Neuronal stem cell (in vitro differentiated cells): ENCODE measurements around the gene ACOXL.

ENCODE experiments used
- DNase-seq: peaks from one replicate; pipeline ENCODE4 v3.0.0-alpha.2; 2013; ENCODE audit warnings: low spot score
- H2AFZ ChIP-seq: one replicate; pipeline ENCODE4 v1.6.1; 2013; ENCODE audit warnings: mild to moderate bottlenecking, low read length, inconsistent platforms
- H2AK5ac ChIP-seq: 2 replicates; pipeline ENCODE4 v1.6.1; 2013; ENCODE audit warnings: low read depth, mild to moderate bottlenecking, inconsistent platforms, low read length, moderate library complexity, mixed read lengths
- H2BK120ac ChIP-seq: 2 replicates; pipeline ENCODE4 v1.6.1; 2013; ENCODE audit warnings: low read depth, mild to moderate bottlenecking, inconsistent platforms, low read length, moderate library complexity, mixed read lengths
- H2BK12ac ChIP-seq: one replicate; pipeline ENCODE4 v1.6.1; 2013; ENCODE audit warnings: low read length, inconsistent platforms
- H2BK15ac ChIP-seq: 2 replicates; pipeline ENCODE4 v1.6.1; 2013; ENCODE audit warnings: mild to moderate bottlenecking, low read length, inconsistent platforms, mixed read lengths
- H2BK5ac ChIP-seq: one replicate; pipeline ENCODE4 v1.6.1; 2013; ENCODE audit warnings: inconsistent platforms, mild to moderate bottlenecking, low read length, moderate library complexity
- H3K14ac ChIP-seq: one replicate; pipeline ENCODE4 v1.6.1; 2013; ENCODE audit warnings: low read length, inconsistent platforms
- H3K18ac ChIP-seq: 2 replicates; pipeline ENCODE4 v1.6.1; 2013; ENCODE audit warnings: low read length, inconsistent platforms
- H3K23ac ChIP-seq: 2 replicates; pipeline ENCODE4 v1.6.1; 2013; ENCODE audit warnings: low read depth, mild to moderate bottlenecking, mixed read lengths, low read length, inconsistent platforms; ENCODE audit not compliant: poor library complexity
- H3K27ac ChIP-seq: replicated peaks from 3 replicates; pipeline ENCODE4 v1.5.1; 2013; ENCODE audit warnings: low read length, inconsistent platforms
- H3K27me3 ChIP-seq, 3 experiments: 2 replicates each; pipeline ENCODE4 v1.6.1; 2013; ENCODE audit warnings: low read length in 3 of 3, mild to moderate bottlenecking in 2 of 3, inconsistent platforms in 1 of 3, low read depth in 1 of 3, mixed read lengths in 1 of 3, moderate library complexity in 1 of 3; ENCODE audit not compliant: control insufficient read depth in 3 of 3, insufficient read depth in 3 of 3
- H3K36me3 ChIP-seq, 2 donors: replicated peaks in 1 of 2; 2 replicates each; pipeline ENCODE4 v1.6.1; 2013; ENCODE audit warnings: low read length in 2 of 2; ENCODE audit not compliant: control insufficient read depth in 2 of 2, insufficient read depth in 2 of 2
- H3K4ac ChIP-seq: 2 replicates; pipeline ENCODE4 v1.6.1; 2013; ENCODE audit warnings: inconsistent platforms, mild to moderate bottlenecking, low read length, moderate library complexity
- H3K4me1 ChIP-seq, 2 donors: 1 replicate in 1 of 2; 2 replicates in 1 of 2; pipeline ENCODE4 v1.6.1; 2013; ENCODE audit warnings: low read length in 2 of 2, low read depth in 1 of 2; ENCODE audit not compliant: control insufficient read depth in 2 of 2, insufficient read depth in 1 of 2
- H3K4me2 ChIP-seq: one replicate; pipeline ENCODE4 v1.6.1; 2013; ENCODE audit warnings: mild to moderate bottlenecking, low read length, inconsistent platforms; ENCODE audit not compliant: insufficient read depth, poor library complexity, severe bottlenecking
- H3K4me3 ChIP-seq, 2 donors: 2 replicates each; pipeline ENCODE4 v1.5.1; 2013; ENCODE audit warnings: low read length in 2 of 2, mild to moderate bottlenecking in 2 of 2, inconsistent platforms in 1 of 2, moderate library complexity in 1 of 2
- H3K79me1 ChIP-seq: one replicate; pipeline ENCODE4 v1.6.1; 2013; ENCODE audit warnings: low read depth, mild to moderate bottlenecking, inconsistent platforms, low read length, moderate library complexity
- H3K9ac ChIP-seq: one replicate; pipeline ENCODE4 v1.6.1; 2013; ENCODE audit warnings: mild to moderate bottlenecking, low read depth, low read length, inconsistent platforms; ENCODE audit not compliant: poor library complexity
- H3K9me3 ChIP-seq, 2 donors: replicated peaks in 1 of 2; 2 replicates each; pipeline versions ENCODE3 to v1.6.1; 2013; ENCODE audit warnings: low read length in 2 of 2, mild to moderate bottlenecking in 2 of 2, inconsistent platforms in 1 of 2, low read depth in 1 of 2, mixed read lengths in 1 of 2, moderate library complexity in 1 of 2; ENCODE audit not compliant: control insufficient read depth in 2 of 2, insufficient read depth in 1 of 2
- H4K8ac ChIP-seq: one replicate; pipeline ENCODE4 v1.6.1; 2013; ENCODE audit warnings: low read depth, mild to moderate bottlenecking, inconsistent platforms, low read length, moderate library complexity
- H4K91ac ChIP-seq: one replicate; pipeline ENCODE4 v1.6.1; 2013; ENCODE audit warnings: low read length, low read depth, mild to moderate bottlenecking, inconsistent platforms; ENCODE audit not compliant: poor library complexity
- WGBS, 2 donors: extraction: QIAGEN DNeasy Blood & Tissue Kit; methylation state at CpG; one replicate each; pipeline ENCODE4 v1.1.7; 2013; ENCODE audit warnings: missing lambda C conversion rate in 2 of 2, mixed read lengths in 1 of 2; ENCODE audit not compliant: insufficient read length in 2 of 2, insufficient replicate concordance in 1 of 2; ENCODE audit errors: extremely low coverage in 2 of 2; 5-methylcytosine and 5-hydroxymethylcytosine counted together

ACOXL gene

GRCh38 chr2:111005307-111005706 lies 272.9 kb downstream of the ACOXL start:
- H3K27ac ChIP-seq: no peak overlapping the region
- no peak overlapping the region for H3K9ac ChIP-seq
- H2BK15ac ChIP-seq: no peak overlapping the region
- no peak for DNase-seq
- no peak overlapping the region for H3K4ac ChIP-seq
- no peaks in the 10 kb centered on the region for H3K4me1 ChIP-seq
- H3K23ac ChIP-seq: no peak overlapping the region
- no peaks in the 10 kb centered on the region for H3K27me3 ChIP-seq
- no peak overlapping the region for H2AK5ac ChIP-seq
- no CpG with 5 or more reads among the region's 3 CpGs for WGBS, 2 donors
- no peak overlapping the region for H2BK120ac ChIP-seq
- H3K18ac ChIP-seq: no peak overlapping the region
- no peak overlapping the region for H3K14ac ChIP-seq
- H3K9me3 ChIP-seq: no peaks in the 10 kb centered on the region
- H2BK5ac ChIP-seq: no peak overlapping the region
- no peaks in the 10 kb centered on the region for H3K79me1 ChIP-seq
- H3K4me2 ChIP-seq: no peak overlapping the region
- no peak overlapping the region for H2BK12ac ChIP-seq
- no peak overlapping the region for H4K91ac ChIP-seq
- H4K8ac ChIP-seq: no peak overlapping the region
- H3K36me3 ChIP-seq: no peaks in the 10 kb centered on the region
- no peak overlapping the region for H2AFZ ChIP-seq
- peak overlapping the region in 1 of 2 donors; percentile 62 for H3K4me3 ChIP-seq

- Histone ChIP-seq H3K27me3 (no peaks in the 10 kb centered on the region), H2BK5ac (no peak overlapping the region)
- no CpG with 5 or more reads among the region's 4 CpGs for WGBS, 2 donors
Observed at GRCh38 chr2:111005821-111006220, 273.4 kb downstream of the ACOXL start.

DNA sequence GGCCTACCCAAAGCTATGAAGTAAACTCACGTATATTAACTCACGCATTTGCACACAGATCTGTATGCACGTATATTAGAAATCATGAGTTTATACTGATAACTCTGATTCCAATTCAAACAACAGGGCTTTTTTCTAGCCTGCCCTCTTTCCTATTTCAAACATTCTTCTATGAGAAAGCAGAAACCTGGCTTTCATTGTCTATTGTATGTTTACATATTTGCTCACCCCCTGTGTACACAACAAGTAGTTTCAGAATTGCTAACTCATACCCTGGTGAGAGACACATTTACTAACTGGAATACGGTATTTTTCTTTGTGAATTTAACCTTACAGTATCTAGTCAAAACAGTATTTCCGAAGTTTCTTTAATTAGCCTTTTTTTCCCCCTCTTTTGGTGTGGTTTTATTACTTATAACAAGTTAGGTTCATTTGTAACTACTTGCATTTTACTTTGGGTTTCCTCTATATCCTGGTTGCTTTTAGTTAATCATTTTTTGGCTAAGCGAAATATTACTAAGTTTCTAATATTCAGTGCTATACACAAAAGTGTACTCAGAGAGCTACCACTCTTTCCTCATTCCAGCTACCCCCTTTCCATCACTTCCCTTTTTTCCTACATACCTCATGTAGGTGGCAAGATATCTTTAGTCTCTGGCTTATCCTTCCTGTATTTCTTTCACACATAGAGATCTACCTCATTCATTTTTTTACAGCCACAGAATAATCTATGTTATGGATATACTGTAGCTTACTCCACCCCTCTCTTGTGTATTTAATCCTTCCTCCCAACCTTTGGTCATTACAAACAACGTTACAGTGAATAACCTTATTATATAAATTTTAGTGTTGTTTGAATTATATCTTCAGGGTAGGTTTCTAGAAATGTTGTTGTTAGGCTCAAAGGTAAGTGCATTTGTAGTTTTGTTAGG lies 275.6 kb downstream of the ACOXL start:
- H2BK120ac ChIP-seq: no peak overlapping the region
- no peak overlapping the region for H3K27ac ChIP-seq
- DNase-seq: no peak
- no peak overlapping the region for H3K9ac ChIP-seq
- H3K23ac ChIP-seq: no peak overlapping the region
- H3K4me3 ChIP-seq: no peak overlapping the region
- H2AFZ ChIP-seq: no peak overlapping the region
- no peaks in the 10 kb centered on the region for H3K27me3 ChIP-seq
- no peak overlapping the region for H2BK5ac ChIP-seq
- no peak overlapping the region for H3K18ac ChIP-seq
- no peaks in the 10 kb centered on the region for H3K4me1 ChIP-seq
- no peak overlapping the region for H3K4me2 ChIP-seq
- no peak overlapping the region for H2BK12ac ChIP-seq
- H2BK15ac ChIP-seq: no peak overlapping the region
- H2AK5ac ChIP-seq: no peak overlapping the region
- H4K91ac ChIP-seq: no peak overlapping the region
- no peak overlapping the region for H3K14ac ChIP-seq
- no CpG with 5 or more reads among the region's 7 CpGs for WGBS, 2 donors
- no peak overlapping the region for H4K8ac ChIP-seq
- no peaks in the 10 kb centered on the region for H3K9me3 ChIP-seq
- no peaks in the 10 kb centered on the region for H3K36me3 ChIP-seq
- H3K79me1 ChIP-seq: no peaks in the 10 kb centered on the region
- H3K4ac ChIP-seq: no peak overlapping the region

More at GRCh38 chr2:111005821-111006220, 273.4 kb downstream of the ACOXL start:
- Histone ChIP-seq H2AFZ (no peak overlapping the region), H4K91ac (no peak overlapping the region), H3K79me1 (no peaks in the 10 kb centered on the region), H3K4me1 (no peaks in the 10 kb centered on the region), H3K36me3 (no peaks in the 10 kb centered on the region), H3K9me3 (no peaks in the 10 kb centered on the region), H4K8ac (no peak overlapping the region), H3K14ac (no peak overlapping the region), H2AK5ac (no peak overlapping the region), H3K4me2 (no peak overlapping the region), H3K23ac (no peak overlapping the region), H3K27ac (no peak overlapping the region), H2BK120ac (no peak overlapping the region), H3K4ac (no peak overlapping the region), H2BK12ac (no peak overlapping the region), H3K18ac (no peak overlapping the region), H2BK15ac (no peak overlapping the region), H3K9ac (no peak overlapping the region), H3K4me3 (no peak overlapping the region)
- DNase-seq: no peak

GRCh38 chr2:111011218-111011617 lies 278.8 kb downstream of the ACOXL start:
- Histone ChIP-seq H3K79me1 (no peaks in the 10 kb centered on the region), H2BK15ac (no peak overlapping the region), H3K18ac (no peak overlapping the region), H2BK120ac (no peak overlapping the region), H3K4me2 (no peak overlapping the region), H3K27me3 (no peaks in the 10 kb centered on the region), H3K4ac (no peak overlapping the region), H2AK5ac (no peak overlapping the region), H4K91ac (no peak overlapping the region), H3K4me1 (no peaks in the 10 kb centered on the region), H3K9me3 (no peaks in the 10 kb centered on the region), H2BK5ac (no peak overlapping the region), H3K9ac (no peak overlapping the region), H3K4me3 (no peak overlapping the region), H2AFZ (no peak overlapping the region), H3K14ac (no peak overlapping the region), H2BK12ac (no peak overlapping the region), H3K23ac (no peak overlapping the region), H3K36me3 (no peaks in the 10 kb centered on the region), H3K27ac (no peak overlapping the region), H4K8ac (no peak overlapping the region)
- DNase-seq: no peak
